Frontal cortex (tissue), 4 donors: Measurements from ENCODE around the gene TPSD1. TPM values are rescaled to one million over a fixed set of nuclear protein-coding genes. Genes with fewer than 3 reads are reported as not detected.
"Not testable (repeated sequence)": the region's sequence is repeated elsewhere in the genome, so short reads cannot be mapped to it uniquely, and the experiment has no call there.

ENCODE experiments used
- DNase-seq, 2 donors: peaks; one replicate each; pipeline ENCODE4 v3.0.0; 2012; ENCODE audit warnings: low spot score in 2 of 2
- FAIRE-seq: peaks from 2 replicates; lab custom pipeline; 2012; peaks lifted over from hg19 to GRCh38; lab: Jason Lieb, UNC
- total RNA-seq: library from RNA; depleted of rRNA; stranded (reverse); fragments of >200 nt; gene quantifications from one replicate; pipeline ENCODE4 v1.2.3, GENCODE V29; 2014
- donor health status: control.
- donor health status: control.
- donor health status: control.

Gene TPSD1
- total RNA-seq, 1 donor from 2014 or later = not detected

DNA sequence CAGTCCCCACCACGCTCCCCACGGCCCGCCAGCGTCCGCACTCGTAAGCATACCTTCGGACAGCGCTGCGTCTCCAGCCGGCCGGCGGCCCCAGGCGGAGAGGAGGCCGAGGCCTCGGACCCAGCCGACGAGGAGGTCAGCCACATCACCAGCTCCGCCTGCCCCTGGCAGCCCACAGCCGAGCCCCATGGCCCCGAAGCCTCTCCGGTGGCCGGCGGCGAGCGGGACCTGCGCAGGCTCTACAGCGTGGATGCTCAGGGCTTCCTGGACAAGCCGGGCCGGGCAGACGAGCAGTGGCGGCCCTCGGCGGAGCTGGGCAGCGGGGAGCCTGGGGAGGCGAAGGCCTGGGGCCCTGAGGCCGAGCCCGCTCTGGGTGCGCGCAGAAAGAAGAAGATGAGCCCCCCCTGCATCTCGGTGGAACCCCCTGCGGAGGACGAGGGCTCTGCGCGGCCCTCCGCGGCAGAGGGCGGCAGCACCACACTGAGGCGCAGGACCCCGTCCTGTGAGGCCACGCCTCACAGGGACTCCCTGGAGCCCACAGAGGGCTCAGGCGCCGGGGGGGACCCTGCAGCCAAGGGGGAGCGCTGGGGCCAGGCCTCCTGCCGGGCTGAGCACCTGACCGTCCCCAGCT, 35.7 kb upstream of the TPSD1 start:
- FAIRE-seq (no peak), DNase-seq (no peak)

GRCh38 chr16:1220841-1221627, 34.8 kb upstream of the TPSD1 start:
- DNase-seq = no peak
- FAIRE-seq = no peak

- FAIRE-seq (no peak), DNase-seq (no peak)
Observed at GRCh38 chr16:1221628-1222552, 34.0 kb upstream of the TPSD1 start.

DNA sequence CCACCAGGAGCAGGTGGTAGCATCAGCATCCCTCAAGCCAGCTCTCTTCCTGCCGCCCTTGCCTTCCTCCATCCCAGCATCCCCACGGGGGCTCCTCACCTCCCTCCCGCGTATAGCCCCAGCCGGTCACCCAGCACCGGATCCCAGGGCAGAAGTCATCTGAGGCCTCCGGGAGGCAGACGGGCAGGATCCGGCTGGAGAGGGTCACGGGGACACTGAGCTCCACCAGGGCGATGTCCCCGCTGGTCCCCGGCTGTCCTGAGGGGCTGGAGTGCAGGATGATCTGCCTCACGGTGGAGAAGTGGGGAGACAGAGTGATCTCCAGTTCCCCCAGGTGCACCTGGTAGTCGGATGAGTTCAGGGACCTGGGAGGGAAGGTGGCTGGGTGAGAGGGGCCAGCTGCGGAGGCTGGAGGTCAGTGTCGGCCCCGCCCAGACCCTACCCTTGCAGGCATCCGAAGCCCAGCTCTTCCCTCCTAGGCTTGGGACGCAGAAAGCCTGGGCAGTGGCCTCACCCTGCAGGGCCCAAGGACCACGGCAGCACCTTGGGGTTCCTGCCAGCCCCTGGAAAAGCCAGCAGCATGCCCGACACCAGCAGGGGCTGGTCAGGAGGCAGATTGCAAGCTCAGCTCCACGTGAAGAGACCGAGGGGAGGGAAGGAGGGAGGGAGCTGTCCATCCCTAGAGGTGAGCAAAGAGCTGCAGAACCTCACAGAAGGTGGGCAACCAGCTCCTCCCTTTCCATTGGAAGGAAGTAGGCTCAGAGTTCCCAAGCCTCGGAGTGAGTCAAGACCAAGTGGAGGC, 33.1 kb upstream of the TPSD1 start:
- DNase-seq = no peak
- no peak for FAIRE-seq

DNA sequence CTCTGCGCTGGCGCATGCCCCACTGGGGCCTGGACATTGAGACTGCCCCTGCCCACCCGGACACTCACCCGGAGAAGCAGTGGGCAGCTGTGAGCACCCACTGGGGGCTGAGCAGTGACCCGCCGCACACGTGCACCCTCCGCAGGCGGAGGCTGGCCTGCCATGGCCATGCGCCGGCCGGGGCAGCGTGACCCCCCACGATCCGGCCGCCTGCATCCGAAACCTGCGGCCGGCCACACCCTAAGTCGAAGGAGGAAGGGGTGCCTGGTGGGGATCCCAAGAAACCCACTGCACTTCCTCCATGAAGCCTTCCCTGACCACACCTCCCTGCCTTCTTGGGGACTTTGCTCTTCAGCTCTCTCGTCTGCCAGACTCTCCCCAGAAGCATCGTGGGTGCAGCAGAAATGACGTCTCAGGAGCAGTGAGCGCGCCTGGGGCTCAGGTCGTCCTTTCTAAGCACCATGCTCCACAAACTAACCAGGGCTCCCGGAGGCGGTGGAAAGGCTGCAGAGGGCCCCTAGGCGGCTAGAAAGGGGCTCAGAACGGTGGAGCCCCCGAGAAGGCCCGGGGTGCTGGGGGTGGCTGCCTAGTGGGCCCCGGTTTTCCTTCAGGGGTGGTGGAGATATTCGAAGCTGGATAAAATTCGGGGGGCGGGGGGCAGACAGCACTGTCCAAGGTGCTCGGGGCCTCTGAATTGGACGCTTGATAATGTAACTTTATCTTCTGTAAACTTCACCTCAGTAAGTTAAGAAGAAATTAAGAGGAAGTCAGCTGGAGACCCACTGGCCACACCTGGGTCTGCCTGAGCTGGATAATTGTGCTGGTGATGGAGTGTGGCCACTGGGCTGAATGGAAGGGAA, 32.3 kb upstream of the TPSD1 start:
- no peak for FAIRE-seq
- no peak for DNase-seq

GRCh38 chr16:1224558-1224957, 31.3 kb upstream of the TPSD1 start:
- FAIRE-seq (no peak), DNase-seq (no peak)

GRCh38 chr16:1225051-1225451, 30.8 kb upstream of the TPSD1 start, which contains the start of gene TPSG1:
Gene TPSG1, minus strand, starts transcription at chr16:1225268. Its CDS starts 16 bp downstream, at chr16:1225252.
- DNase-seq = no peak
- FAIRE-seq = no peak

GRCh38 chr16:1225728-1226311, 30.0 kb upstream of the TPSD1 start:
- DNase-seq, FAIRE-seq: not testable (repeated sequence)

GRCh38 chr16:1226692-1227091, 29.2 kb upstream of the TPSD1 start:
- DNase-seq, FAIRE-seq: not testable (repeated sequence)

DNA sequence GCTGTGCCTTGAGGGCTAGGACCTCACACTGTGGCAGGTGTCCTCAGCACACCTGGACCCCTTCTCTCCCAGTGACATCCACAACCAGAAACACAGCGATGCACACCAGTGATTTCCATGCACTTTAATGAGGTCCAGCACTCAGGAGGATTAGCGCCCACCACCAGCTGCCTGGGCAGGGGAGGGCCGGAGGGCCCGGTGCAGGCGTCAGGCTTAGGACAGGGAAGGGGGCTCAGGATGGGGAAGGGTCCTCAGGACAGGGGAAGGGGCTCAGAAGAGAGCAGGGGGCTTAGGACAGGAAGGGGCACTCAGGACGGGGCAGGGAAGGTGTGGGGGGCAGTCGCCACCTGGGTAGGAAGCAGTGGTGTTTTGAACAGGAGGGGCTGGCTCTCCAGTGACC, 27.6 kb upstream of the TPSD1 start:
- not testable (repeated sequence) for FAIRE-seq, DNase-seq

DNA sequence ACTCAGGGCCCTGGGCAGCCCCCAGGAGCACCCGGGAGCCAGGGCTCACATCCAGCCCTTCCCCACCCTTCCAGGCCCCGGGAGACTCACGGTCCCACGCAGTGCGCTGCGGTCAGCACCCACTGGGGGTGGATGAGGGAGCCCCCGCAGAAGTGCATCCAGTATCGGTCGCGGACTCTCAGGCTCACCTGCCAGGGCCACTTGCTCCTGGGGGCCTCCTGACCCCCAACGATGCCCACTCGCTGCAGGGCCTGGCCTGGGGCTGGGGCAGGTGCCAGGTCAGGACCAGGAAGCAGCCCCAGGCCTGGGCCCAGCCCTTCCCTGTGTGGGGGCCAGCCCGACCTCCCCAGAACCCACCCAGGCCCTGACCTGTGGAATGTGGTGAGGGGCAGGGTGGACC, 26.4 kb upstream of the TPSD1 start:
- DNase-seq, FAIRE-seq: not testable (repeated sequence)

- DNase-seq, FAIRE-seq: not testable (repeated sequence)
Observed at GRCh38 chr16:1230084-1230470, 25.8 kb upstream of the TPSD1 start, which contains the start of gene TPSB2. Gene TPSB2, minus strand, starts transcription at chr16:1230184. Its CDS starts 233 bp downstream, at chr16:1229951.

DNA sequence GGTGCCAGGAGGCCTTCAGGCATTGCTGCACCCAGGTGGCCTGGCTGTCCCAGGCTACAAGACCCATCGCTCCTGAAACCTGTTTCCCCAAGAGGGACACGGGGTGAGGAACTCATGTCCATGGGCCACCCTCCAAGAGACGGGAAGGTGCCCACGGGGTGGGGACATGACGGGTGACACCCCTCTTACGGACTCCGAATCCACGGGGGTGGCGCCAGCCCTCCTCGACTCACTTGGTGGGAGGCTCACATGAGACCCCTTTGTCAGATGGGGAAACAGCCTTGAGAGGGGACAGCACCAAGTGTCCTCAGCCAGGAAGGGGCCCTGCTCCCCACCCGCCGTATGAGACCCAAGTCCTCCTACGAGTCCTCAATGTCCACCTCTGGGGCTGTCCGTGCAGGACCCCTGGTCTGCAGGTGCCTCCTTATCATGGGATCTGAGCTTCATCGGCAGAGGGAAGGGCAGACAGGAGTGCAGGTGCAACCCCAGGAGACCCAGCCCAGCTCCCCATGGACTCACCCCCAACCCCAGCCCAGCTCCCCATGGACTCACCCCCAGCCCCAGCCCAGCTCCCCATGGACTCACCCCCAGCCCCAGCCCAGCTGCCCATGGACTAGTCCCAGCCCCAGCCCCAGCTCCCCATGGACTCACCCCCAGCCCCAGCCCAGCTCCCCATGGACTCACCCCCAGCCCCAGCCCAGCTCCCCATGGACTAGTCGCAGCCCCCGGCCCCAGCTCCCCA, 25.2 kb upstream of the TPSD1 start:
- not testable (repeated sequence) for FAIRE-seq, DNase-seq

- FAIRE-seq, DNase-seq: not testable (repeated sequence)
Observed at GRCh38 chr16:1231301-1231700, 24.6 kb upstream of the TPSD1 start.

DNA sequence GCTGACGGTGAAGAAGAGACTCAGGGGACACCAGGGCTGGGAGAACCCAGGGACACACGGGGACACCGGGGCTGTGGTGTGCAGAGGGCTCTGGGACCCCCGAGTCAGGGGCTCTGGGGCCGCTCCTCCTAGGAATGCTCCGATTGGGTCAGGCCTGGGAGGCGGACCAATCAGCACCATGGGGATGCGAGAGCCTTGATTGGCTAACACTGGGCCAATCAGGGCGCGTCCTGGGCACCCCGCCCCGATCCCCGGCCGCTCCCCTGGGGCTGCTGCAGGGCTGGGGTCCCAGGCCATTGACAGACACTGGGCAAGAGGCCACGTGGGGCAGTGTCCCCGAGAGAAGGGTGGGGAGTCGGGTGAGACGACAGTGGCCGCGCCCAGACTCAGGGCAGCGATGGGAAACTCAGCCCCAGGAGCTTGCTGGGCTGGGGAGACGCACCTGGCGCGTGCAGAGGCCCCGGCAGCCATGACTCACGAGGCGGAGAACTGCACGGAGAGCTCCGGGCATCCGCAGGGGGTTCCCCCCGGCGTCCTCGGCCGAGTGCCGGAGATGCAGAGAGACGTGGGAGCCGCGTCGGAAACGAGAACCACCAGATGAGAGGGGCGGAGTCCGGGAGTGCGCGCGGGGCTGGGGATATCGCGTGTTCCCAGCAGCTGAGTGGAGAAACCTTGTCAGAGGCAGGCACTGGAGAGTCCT, 23.7 kb upstream of the TPSD1 start:
- FAIRE-seq, DNase-seq: not testable (repeated sequence)

DNA sequence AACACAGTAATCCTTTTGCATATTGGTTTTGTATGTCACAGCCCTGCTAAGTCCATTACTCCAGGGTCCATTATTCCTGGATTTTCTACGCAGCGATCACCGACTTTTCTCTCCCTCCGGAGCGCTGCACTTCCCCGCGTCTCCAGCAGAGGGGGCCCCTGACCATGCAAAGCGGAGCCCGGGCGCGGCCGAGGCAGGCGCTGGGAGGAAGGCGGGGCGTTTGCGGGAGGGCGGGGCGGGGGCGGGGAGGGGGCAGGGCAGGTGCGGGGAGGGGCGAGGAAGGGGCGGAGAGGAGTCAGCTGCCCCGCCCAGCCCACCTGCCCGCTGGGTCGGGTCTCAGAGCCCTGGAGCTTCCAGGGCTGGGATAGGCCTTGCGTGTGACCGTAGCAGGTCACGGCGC, 19.2 kb upstream of the TPSD1 start:
- not testable (repeated sequence) for DNase-seq, FAIRE-seq

GRCh38 chr16:1237990-1238389, 17.9 kb upstream of the TPSD1 start:
- FAIRE-seq (no peak), DNase-seq (no peak)
